HCT116 (cell line): ENCODE measurements around the gene HSD17B12. TPM values are rescaled to one million over a fixed set of nuclear protein-coding genes. Genes with fewer than 3 reads are reported as not detected.

ENCODE experiments used
- ATAC-seq: fragments of 200-7000 bp; cut with Tn5 transposase; 2 replicates; pipeline ENCODE4 v1.9.1; 2020; ENCODE audit warnings: mild to moderate bottlenecking, moderate library complexity
- BruUV-seq: library from RNA; stranded (reverse); fragments of 400-500 nt; replicated peaks from 2 replicates; lab custom pipeline; 2021; lab: Mats Ljungman, UMichigan
- CTCF ChIA-PET: fragments of 300-600 bp; sonication (Branson Sonifier 250); formaldehyde crosslinking; loops from one replicate; lab custom pipeline; 2021; ENCODE audit warnings: antibody characterized with exemption; lab: Charles Lee
- POLR2A ChIA-PET: fragments of 300-600, 350-600 bp; sonication (Branson Sonifier 250); formaldehyde crosslinking; loops from one replicate; lab custom pipeline; 2021; ENCODE audit warnings: antibody characterized with exemption; lab: Charles Lee
- RAD21 ChIA-PET, 2 experiments: fragments of 300-600 bp; sonication (Branson Sonifier 250); formaldehyde crosslinking; loops; one replicate each; lab custom pipeline; 2023; ENCODE audit warnings: low total read pairs in 2 of 2; ENCODE audit not compliant: uncharacterized antibody in 2 of 2, unreplicated experiment in 2 of 2, low non-redundant PET in 1 of 2; lab: Charles Lee
- DNase-seq: peaks from one replicate; pipeline ENCODE4 v3.0.0-alpha.2; 2010; ENCODE audit warnings: low read depth, low spot score
- H2AFZ ChIP-seq: fragments of 200-600 bp; shearing (Covaris generic), sonication (generic); 2 replicates; pipeline ENCODE4 v1.6.1; 2017; ENCODE audit warnings: low read depth, mixed run types, mixed read lengths, antibody characterized with exemption, low read length; ENCODE audit not compliant: poor library complexity, severe bottlenecking
- H3K27ac ChIP-seq: 2 replicates; pipeline ENCODE4 v1.5.1; 2012; ENCODE audit warnings: low read depth, low read length
- H3K27me3 ChIP-seq: fragments of 200-600 bp; sonication (generic); 2 replicates; pipeline ENCODE4 v1.6.1; 2016; ENCODE audit warnings: mixed run types, low read length, mixed read lengths; ENCODE audit not compliant: insufficient read depth
- H3K36me3 ChIP-seq, 2 experiments: fragments of 200-500 bp in 1 of 2; fragments of 200-600 bp in 1 of 2; sonication (Bioruptor generic) in 1 of 2; sonication (generic) in 1 of 2; 2 replicates each; pipeline versions ENCODE4 v1.5.1 to v1.6.1; 2014 to 2016; ENCODE audit warnings: low read length in 2 of 2, inconsistent platforms in 1 of 2, mixed read lengths in 1 of 2, mixed run types in 1 of 2; ENCODE audit not compliant: insufficient read depth in 2 of 2, control insufficient read depth in 1 of 2
- H3K4me1 ChIP-seq, 2 experiments: fragments of 200-600 bp in 1 of 2; sonication (generic) in 1 of 2; 2 replicates each; pipeline versions ENCODE4 v1.5.1 to v1.6.1; 2012 to 2017; ENCODE audit warnings: low read length in 2 of 2, inconsistent platforms in 1 of 2, mild to moderate bottlenecking in 1 of 2, mixed read lengths in 1 of 2, mixed run types in 1 of 2, moderate library complexity in 1 of 2; ENCODE audit not compliant: insufficient read depth in 2 of 2, control insufficient read depth in 1 of 2
- H3K4me2 ChIP-seq: fragments of 200-600 bp; sonication (generic); 2 replicates; pipeline ENCODE4 v1.6.1; 2017; ENCODE audit warnings: mixed run types, low read length, mixed read lengths
- H3K4me3 ChIP-seq, 2 experiments: fragments of 200-600 bp in 1 of 2; sonication (generic) in 1 of 2; replicated peaks in 1 of 2; 2 replicates each; pipeline ENCODE4 v1.5.1; 2011 to 2016; ENCODE audit warnings: low read length in 2 of 2, control low read depth in 1 of 2, low read depth in 1 of 2, mild to moderate bottlenecking in 1 of 2, mixed read lengths in 1 of 2, mixed run types in 1 of 2
- H3K79me2 ChIP-seq: fragments of 200-600 bp; sonication (generic); 2 replicates; pipeline ENCODE4 v1.6.1; 2017; ENCODE audit warnings: mild to moderate bottlenecking, mixed run types, low read length, moderate library complexity, mixed read lengths; ENCODE audit not compliant: insufficient read depth
- H3K9ac ChIP-seq: fragments of 200-600 bp; sonication (generic); 2 replicates; pipeline ENCODE4 v1.6.1; 2016; ENCODE audit warnings: low read length, mixed read lengths
- H3K9me2 ChIP-seq: fragments of 200-600 bp; sonication (generic), shearing (Covaris generic); 2 replicates; pipeline ENCODE4 v1.6.1; 2017; ENCODE audit warnings: mixed run types, mild to moderate bottlenecking, moderate library complexity; ENCODE audit not compliant: insufficient read depth
- H3K9me3 ChIP-seq, 2 experiments: fragments of 200-500 bp in 1 of 2; fragments of 200-600 bp in 1 of 2; sonication (Bioruptor generic) in 1 of 2; sonication (generic) in 1 of 2; 2 replicates each; pipeline ENCODE4 v1.6.1; 2014 to 2017; ENCODE audit warnings: low read length in 2 of 2, mixed read lengths in 2 of 2, inconsistent platforms in 1 of 2, low read depth in 1 of 2, mild to moderate bottlenecking in 1 of 2, mixed run types in 1 of 2, moderate library complexity in 1 of 2; ENCODE audit not compliant: control insufficient read depth in 1 of 2, insufficient read depth in 1 of 2
- H4K20me1 ChIP-seq: fragments of 200-600 bp; sonication (generic), shearing (Covaris generic); 2 replicates; pipeline ENCODE4 v1.6.1; 2017; ENCODE audit warnings: mixed run types, mild to moderate bottlenecking, moderate library complexity; ENCODE audit not compliant: insufficient read depth
- CBX3 ChIP-seq: IDR thresholded peaks from 2 replicates; pipeline ENCODE4 v1.6.1; 2012; ENCODE audit warnings: low read depth
- CEBPB ChIP-seq: IDR thresholded peaks from 2 replicates; pipeline ENCODE4 v1.6.1; 2012; ENCODE audit warnings: low read depth
- CTCF ChIP-seq, 3 experiments: fragments of 200-600 bp in 1 of 3; sonication (generic) in 1 of 3; IDR thresholded peaks in 2 of 3; conservative IDR thresholded peaks in 1 of 3; 2 replicates each; pipeline ENCODE4 v1.5.1; 2012 to 2017; ENCODE audit warnings: low read depth in 2 of 3, low read length in 2 of 3, antibody characterized with exemption in 1 of 3, borderline replicate concordance in 1 of 3, control low read depth in 1 of 3, mild to moderate bottlenecking in 1 of 3, mixed read lengths in 1 of 3, mixed run types in 1 of 3, moderate library complexity in 1 of 3; ENCODE audit not compliant: insufficient read depth in 1 of 3
- EGR1 ChIP-seq: IDR thresholded peaks from 2 replicates; pipeline ENCODE4 v1.6.1; 2012; ENCODE audit warnings: low read depth
- EZH2 ChIP-seq: fragments of 200-600 bp; sonication (generic); IDR thresholded peaks from 2 replicates; pipeline ENCODE4 v1.6.1; 2017; ENCODE audit warnings: antibody characterized with exemption, mixed run types
- EZH2phosphoT487 ChIP-seq: fragments of 200-600 bp; IDR thresholded peaks from 2 replicates; pipeline ENCODE4 v1.6.1; 2018; ENCODE audit warnings: antibody characterized with exemption, borderline replicate concordance
- FOSL1 ChIP-seq: IDR thresholded peaks from 2 replicates; pipeline ENCODE4 v1.6.1; 2012; ENCODE audit warnings: low read depth
- JUND ChIP-seq: IDR thresholded peaks from 2 replicates; pipeline ENCODE4 v1.6.1; 2012
- MAX ChIP-seq: IDR thresholded peaks from 2 replicates; pipeline ENCODE4 v1.6.1; 2012
- POLR2A ChIP-seq: IDR thresholded peaks from 2 replicates; pipeline ENCODE4 v1.7.0; 2011; ENCODE audit warnings: borderline replicate concordance; ENCODE audit not compliant: insufficient read depth, insufficient read length; ENCODE audit errors: extremely low read depth
- POLR2AphosphoS5 ChIP-seq: IDR thresholded peaks from 2 replicates; pipeline ENCODE4 v1.6.1; 2011; ENCODE audit warnings: mild to moderate bottlenecking, low read depth, low read length, moderate library complexity
- RAD21 ChIP-seq: IDR thresholded peaks from 2 replicates; pipeline ENCODE4 v1.6.1; 2012; ENCODE audit warnings: low read depth, mild to moderate bottlenecking
- REST ChIP-seq: IDR thresholded peaks from 2 replicates; pipeline ENCODE4 v1.6.1; 2012; ENCODE audit warnings: low read depth
- SIN3A ChIP-seq: IDR thresholded peaks from 2 replicates; pipeline ENCODE4 v1.6.1; 2012; ENCODE audit warnings: low read depth
- SP1 ChIP-seq: IDR thresholded peaks from 2 replicates; pipeline ENCODE4 v1.6.1; 2012; ENCODE audit warnings: low read depth
- SRF ChIP-seq: IDR thresholded peaks from 2 replicates; pipeline ENCODE4 v1.6.1; 2012; ENCODE audit warnings: low read depth
- TCF7L2 ChIP-seq: IDR thresholded peaks from 2 replicates; pipeline ENCODE4 v1.7.0; 2011; ENCODE audit warnings: borderline replicate concordance, inconsistent platforms; ENCODE audit not compliant: insufficient read depth, insufficient read length; ENCODE audit errors: extremely low read depth
- YY1 ChIP-seq: IDR thresholded peaks from 2 replicates; pipeline ENCODE4 v1.6.1; 2011; ENCODE audit warnings: low read length, low read depth, moderate library complexity, mild to moderate bottlenecking; ENCODE audit not compliant: insufficient replicate concordance; ENCODE audit errors: extremely low read depth
- ZFX ChIP-seq: fragments of 450-650 bp; IDR thresholded peaks from 2 replicates; pipeline ENCODE4 v1.6.1; 2017
- intact Hi-C: fragments of 100-400 bp; cut with micrococcal nuclease; formaldehyde crosslinking; loops from 2 replicates; pipeline ENCODE4 v1.10.0; 2022
- total RNA-seq: library from RNA; stranded (reverse); gene quantifications from one replicate; pipeline ENCODE4 v1.2.1, GENCODE V29; 2021; ENCODE audit not compliant: unreplicated experiment
- TF ChIP-seq, protein P1 (sequence below): IDR thresholded peaks from 2 replicates; pipeline ENCODE4 v1.6.1; 2011; ENCODE audit warnings: mild to moderate bottlenecking, low read length, moderate library complexity; ENCODE audit not compliant: insufficient replicate concordance; ENCODE audit errors: extremely low read depth
- TF ChIP-seq, protein P2 (sequence below): IDR thresholded peaks from 2 replicates; pipeline ENCODE4 v1.6.1; 2012

Gene HSD17B12
- total RNA-seq, 1 experiment from 2014 or later: 83.7 TPM

DNA sequence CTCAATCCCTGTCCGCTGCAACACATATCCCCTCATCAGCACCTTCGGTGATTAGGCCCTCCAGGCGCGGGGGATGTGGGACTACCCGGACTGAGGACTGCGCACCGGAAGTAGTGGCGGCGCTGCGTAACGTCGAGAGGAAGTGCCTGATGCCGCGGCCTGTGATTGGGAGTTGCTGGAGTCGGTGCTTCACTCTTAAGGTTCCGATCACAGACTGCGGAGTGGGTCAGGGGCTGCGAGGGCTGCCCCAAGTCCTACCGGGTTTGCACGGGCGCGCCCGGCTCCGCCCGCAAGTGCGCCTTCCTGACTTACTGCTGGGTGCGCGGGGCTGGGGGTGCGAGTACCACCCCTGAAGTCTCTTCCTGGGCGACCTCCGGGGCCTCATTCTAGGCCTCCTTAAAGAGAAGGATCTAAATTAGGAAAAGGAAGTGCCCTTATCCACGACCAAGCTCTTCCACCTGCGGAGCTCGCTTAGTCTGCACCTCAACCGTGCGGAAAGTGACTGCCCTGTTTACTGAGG lies 200.2 kb downstream of the HSD17B12 start, which contains the start of gene ALKBH3:
Gene ALKBH3, plus strand, starts transcription at position 192 of the 520 bp plus-strand sequence. CDS start 1,822 bp downstream, outside the sequence.
- Histone ChIP-seq H3K9me2 (no peaks in the 10 kb centered on the region), H3K9ac (peak within 1 kb of the TSS; percentile 91), H3K27ac (peak within 1 kb of the TSS; percentile 42), H3K4me3 (peak within 1 kb of the TSS; percentile 98 to 99), H3K9me3 (no peaks in the 10 kb centered on the region), H2AFZ (peak within 1 kb of the TSS; percentile 80), H3K4me1 (peaks cover 10 to 16% of the 10 kb centered on the region in 2 experiments; a peak in 3 of 4 replicates), H3K27me3 (no peaks in the 10 kb centered on the region), H3K79me2 (peaks cover 16% of the 10 kb centered on the region), H3K36me3 (peaks cover 6 to 11% of the 10 kb centered on the region in 2 experiments; a peak in 3 of 4 replicates), H4K20me1 (no peaks in the 10 kb centered on the region), H3K4me2 (peak within 1 kb of the TSS; percentile 99)
- ChIA-PET POLR2A (no interaction called here), CTCF (interaction anchor here (1.8 kb wide), 1 partner anchor 9 kb away, joined by 8 read pairs; no protein-coding TSS in a partner anchor), RAD21 (no interaction called here)
- DNase-seq: peak; percentile 87
- no TSS peak for BruUV-seq
- ATAC-seq: peak; percentile 99
- intact Hi-C loops: no loop called here
- no peak for TF ChIP-seq EZH2phosphoT487
- TF ChIP-seq SP1: peak; percentile 92
- TF ChIP-seq MAX: peak; percentile 69
- TF ChIP-seq POLR2A: peak; percentile 57
- TF ChIP-seq SRF: peak; percentile 79; the same call in 1 of the 2 replicates
- no peak for TF ChIP-seq SIN3A
- TF ChIP-seq REST: no peak
- TF ChIP-seq, protein P1, sequence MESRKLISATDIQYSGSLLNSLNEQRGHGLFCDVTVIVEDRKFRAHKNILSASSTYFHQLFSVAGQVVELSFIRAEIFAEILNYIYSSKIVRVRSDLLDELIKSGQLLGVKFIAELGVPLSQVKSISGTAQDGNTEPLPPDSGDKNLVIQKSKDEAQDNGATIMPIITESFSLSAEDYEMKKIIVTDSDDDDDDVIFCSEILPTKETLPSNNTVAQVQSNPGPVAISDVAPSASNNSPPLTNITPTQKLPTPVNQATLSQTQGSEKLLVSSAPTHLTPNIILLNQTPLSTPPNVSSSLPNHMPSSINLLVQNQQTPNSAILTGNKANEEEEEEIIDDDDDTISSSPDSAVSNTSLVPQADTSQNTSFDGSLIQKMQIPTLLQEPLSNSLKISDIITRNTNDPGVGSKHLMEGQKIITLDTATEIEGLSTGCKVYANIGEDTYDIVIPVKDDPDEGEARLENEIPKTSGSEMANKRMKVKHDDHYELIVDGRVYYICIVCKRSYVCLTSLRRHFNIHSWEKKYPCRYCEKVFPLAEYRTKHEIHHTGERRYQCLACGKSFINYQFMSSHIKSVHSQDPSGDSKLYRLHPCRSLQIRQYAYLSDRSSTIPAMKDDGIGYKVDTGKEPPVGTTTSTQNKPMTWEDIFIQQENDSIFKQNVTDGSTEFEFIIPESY: no peak
- no peak for TF ChIP-seq EZH2
- peak; percentile 9 for TF ChIP-seq YY1
- TF ChIP-seq TCF7L2: peak; percentile 64
- TF ChIP-seq FOSL1: no peak
- TF ChIP-seq CTCF (IDR thresholded peaks at IDR 0.05 in 2 of 3, conservative IDR thresholded peaks at IDR 0.05 in 1 of 3; ENCODE audit: borderline replicate concordance in 1 of 3, insufficient read depth in 1 of 3, low read depth in 2 of 3, low read length in 2 of 3): no peak
- TF ChIP-seq JUND: no peak
- peak; percentile 67; the same call in 1 of the 2 replicates for TF ChIP-seq POLR2AphosphoS5
- TF ChIP-seq, protein P2, sequence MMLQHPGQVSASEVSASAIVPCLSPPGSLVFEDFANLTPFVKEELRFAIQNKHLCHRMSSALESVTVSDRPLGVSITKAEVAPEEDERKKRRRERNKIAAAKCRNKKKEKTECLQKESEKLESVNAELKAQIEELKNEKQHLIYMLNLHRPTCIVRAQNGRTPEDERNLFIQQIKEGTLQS: no peak
- peak; percentile 98 for TF ChIP-seq CBX3
- no peak for TF ChIP-seq RAD21
- no peak; the same call in 1 of the 2 replicates for TF ChIP-seq EGR1
- no peak for TF ChIP-seq CEBPB
- TF ChIP-seq ZFX: peak; percentile 89
